DND-41 (cell line): Measurements from ENCODE around the gene MBNL2.

ENCODE experiments used
- ATAC-seq: fragments of 200-7000 bp; cut with Tn5 transposase; 3 replicates; pipeline ENCODE4 v1.9.1; 2021; ENCODE audit warnings: low read depth; ENCODE audit not compliant: insufficient read depth
- DNase-seq: peaks from one replicate; pipeline ENCODE4 v3.0.0-alpha.2; 2020
- H2AFZ ChIP-seq: 2 replicates; pipeline ENCODE4 v1.6.0; 2012; ENCODE audit warnings: low read depth, low read length
- H3K27ac ChIP-seq: 2 replicates; pipeline ENCODE4 v1.5.1; 2012; ENCODE audit warnings: low read length, inconsistent platforms
- H3K27me3 ChIP-seq: fragments of 200-600 bp; sonication (generic); 2 replicates; pipeline ENCODE4 v1.6.0; 2012; ENCODE audit warnings: low read length, mild to moderate bottlenecking, inconsistent platforms; ENCODE audit not compliant: insufficient read depth, poor library complexity
- H3K36me3 ChIP-seq: 2 replicates; pipeline ENCODE4 v1.5.1; 2012; ENCODE audit warnings: low read length, inconsistent platforms; ENCODE audit not compliant: insufficient read depth
- H3K4me1 ChIP-seq: 2 replicates; pipeline ENCODE4 v1.5.1; 2012; ENCODE audit warnings: mild to moderate bottlenecking, low read length; ENCODE audit not compliant: insufficient read depth
- H3K4me2 ChIP-seq: 2 replicates; pipeline ENCODE4 v1.6.0; 2012; ENCODE audit warnings: mild to moderate bottlenecking, moderate library complexity, low read length, inconsistent platforms; ENCODE audit not compliant: insufficient read depth
- H3K4me3 ChIP-seq, 2 experiments: fragments of 200-600 bp in 1 of 2; shearing (Covaris generic) in 1 of 2; 2 replicates each; pipeline ENCODE4 v1.5.1; 2012 to 2016; ENCODE audit warnings: inconsistent platforms in 2 of 2, low read length in 2 of 2, mild to moderate bottlenecking in 2 of 2, low read depth in 1 of 2, moderate library complexity in 1 of 2
- H3K79me2 ChIP-seq: 2 replicates; pipeline ENCODE4 v1.6.0; 2012; ENCODE audit warnings: low read length, inconsistent platforms; ENCODE audit not compliant: insufficient read depth
- H3K9ac ChIP-seq: 2 replicates; pipeline ENCODE4 v1.6.0; 2012; ENCODE audit warnings: low read depth, mild to moderate bottlenecking, inconsistent platforms, low read length, moderate library complexity
- H3K9me3 ChIP-seq: 2 replicates; pipeline ENCODE4 v1.5.1; 2012; ENCODE audit warnings: low read length, moderate library complexity, mild to moderate bottlenecking, inconsistent platforms; ENCODE audit not compliant: insufficient read depth, severe bottlenecking
- H4K20me1 ChIP-seq: 2 replicates; pipeline ENCODE4 v1.6.0; 2012; ENCODE audit warnings: low read length; ENCODE audit not compliant: insufficient read depth
- EZH2 ChIP-seq: IDR thresholded peaks from 3 replicates; pipeline ENCODE4 v1.6.1; 2012; ENCODE audit warnings: borderline replicate concordance, low read depth, mild to moderate bottlenecking, moderate library complexity, low read length, inconsistent platforms; ENCODE audit not compliant: severe bottlenecking
- TF ChIP-seq, protein P1 (sequence below): IDR thresholded peaks from 2 replicates; pipeline ENCODE4 v1.5.1; 2012; ENCODE audit warnings: borderline replicate concordance, low read length, moderate library complexity, mild to moderate bottlenecking; ENCODE audit not compliant: poor library complexity, severe bottlenecking; ENCODE audit errors: extremely low read depth

The MBNL2 gene

DNA sequence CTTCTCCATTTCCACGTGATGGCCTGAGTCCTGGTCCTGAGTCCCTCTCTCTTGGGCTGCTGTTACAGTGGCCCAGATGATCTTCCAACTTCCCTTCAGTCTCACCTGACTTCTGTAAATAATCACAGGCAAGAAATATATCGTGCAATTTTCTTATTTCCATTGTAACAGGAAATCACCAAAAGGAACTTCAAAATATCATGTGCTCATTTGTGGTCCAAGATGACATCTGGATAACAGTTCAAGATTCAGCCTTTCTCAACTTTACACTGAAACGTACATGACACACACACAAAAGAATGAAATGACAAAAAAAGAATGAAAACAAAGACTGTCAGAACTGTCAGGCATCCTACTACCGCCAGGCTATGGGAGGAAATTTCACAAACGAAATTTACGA, 189.9 kb downstream of the MBNL2 start:
- Histone ChIP-seq H3K27me3 (no peaks in the 10 kb centered on the region), H3K9ac (no peak overlapping the region), H4K20me1 (no peaks in the 10 kb centered on the region), H3K4me2 (no peak overlapping the region), H2AFZ (no peak overlapping the region), H3K27ac (no peak overlapping the region), H3K4me1 (no peaks in the 10 kb centered on the region), H3K4me3 (no peak overlapping the region), H3K9me3 (no peaks in the 10 kb centered on the region), H3K36me3 (no peaks in the 10 kb centered on the region), H3K79me2 (no peaks in the 10 kb centered on the region)
- TF ChIP-seq EZH2: no peak
- TF ChIP-seq, protein P1, sequence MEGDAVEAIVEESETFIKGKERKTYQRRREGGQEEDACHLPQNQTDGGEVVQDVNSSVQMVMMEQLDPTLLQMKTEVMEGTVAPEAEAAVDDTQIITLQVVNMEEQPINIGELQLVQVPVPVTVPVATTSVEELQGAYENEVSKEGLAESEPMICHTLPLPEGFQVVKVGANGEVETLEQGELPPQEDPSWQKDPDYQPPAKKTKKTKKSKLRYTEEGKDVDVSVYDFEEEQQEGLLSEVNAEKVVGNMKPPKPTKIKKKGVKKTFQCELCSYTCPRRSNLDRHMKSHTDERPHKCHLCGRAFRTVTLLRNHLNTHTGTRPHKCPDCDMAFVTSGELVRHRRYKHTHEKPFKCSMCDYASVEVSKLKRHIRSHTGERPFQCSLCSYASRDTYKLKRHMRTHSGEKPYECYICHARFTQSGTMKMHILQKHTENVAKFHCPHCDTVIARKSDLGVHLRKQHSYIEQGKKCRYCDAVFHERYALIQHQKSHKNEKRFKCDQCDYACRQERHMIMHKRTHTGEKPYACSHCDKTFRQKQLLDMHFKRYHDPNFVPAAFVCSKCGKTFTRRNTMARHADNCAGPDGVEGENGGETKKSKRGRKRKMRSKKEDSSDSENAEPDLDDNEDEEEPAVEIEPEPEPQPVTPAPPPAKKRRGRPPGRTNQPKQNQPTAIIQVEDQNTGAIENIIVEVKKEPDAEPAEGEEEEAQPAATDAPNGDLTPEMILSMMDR: no peak
- ATAC-seq (no peak), DNase-seq (no peak)

DNA sequence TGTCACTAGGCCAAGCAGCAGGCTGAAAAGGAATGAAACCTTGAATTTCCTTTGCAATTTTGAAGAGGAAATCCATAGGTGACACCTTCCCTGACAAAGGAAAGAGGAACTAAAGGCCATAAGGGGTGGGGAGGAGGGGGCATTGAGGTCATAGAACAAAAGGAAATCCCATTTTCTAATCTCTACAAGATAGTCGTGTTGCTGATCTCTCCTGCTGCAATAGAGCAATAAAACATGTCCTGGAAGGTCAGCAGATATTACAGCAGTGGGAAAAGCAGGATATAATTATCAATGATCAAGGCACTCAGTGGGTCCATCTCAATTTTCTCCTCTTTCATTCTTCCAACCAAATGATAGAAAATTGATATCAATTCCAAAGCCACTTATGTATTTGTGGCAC, 191.6 kb downstream of the MBNL2 start:
- H3K27ac ChIP-seq: no peak overlapping the region
- H3K27me3 ChIP-seq: no peaks in the 10 kb centered on the region
- TF ChIP-seq EZH2: no peak
- TF ChIP-seq, protein P1: no peak
- H4K20me1 ChIP-seq: no peaks in the 10 kb centered on the region
- DNase-seq (no peak), ATAC-seq (no peak)
- no peak overlapping the region for H3K9ac ChIP-seq
- H3K36me3 ChIP-seq: no peaks in the 10 kb centered on the region
- no peak overlapping the region for H3K4me2 ChIP-seq
- no peak overlapping the region for H2AFZ ChIP-seq
- no peaks in the 10 kb centered on the region for H3K9me3 ChIP-seq
- H3K4me1 ChIP-seq: no peaks in the 10 kb centered on the region
- H3K79me2 ChIP-seq: no peaks in the 10 kb centered on the region
- no peak overlapping the region for H3K4me3 ChIP-seq

DNA sequence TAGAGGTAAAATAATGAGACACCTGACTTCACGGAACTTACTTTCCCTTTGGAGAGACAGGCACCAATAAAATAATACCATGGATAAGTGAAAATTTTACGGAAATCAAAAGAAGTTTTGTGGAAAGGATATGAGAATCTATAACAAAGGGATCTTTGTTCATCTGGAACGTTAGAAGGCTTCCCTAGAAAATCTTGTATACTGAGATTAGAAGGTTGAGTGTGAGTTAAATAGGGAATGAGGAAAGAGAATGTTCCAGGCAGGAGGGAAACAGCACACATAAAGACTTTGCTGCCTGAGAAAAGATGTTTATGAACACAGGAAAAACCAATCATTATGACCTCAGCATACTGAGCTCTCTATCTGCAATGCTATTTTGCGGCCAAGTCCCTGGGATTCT, 192.3 kb downstream of the MBNL2 start:
- H3K27ac ChIP-seq: no peak overlapping the region
- TF ChIP-seq, protein P1: no peak
- TF ChIP-seq EZH2: no peak

DNA sequence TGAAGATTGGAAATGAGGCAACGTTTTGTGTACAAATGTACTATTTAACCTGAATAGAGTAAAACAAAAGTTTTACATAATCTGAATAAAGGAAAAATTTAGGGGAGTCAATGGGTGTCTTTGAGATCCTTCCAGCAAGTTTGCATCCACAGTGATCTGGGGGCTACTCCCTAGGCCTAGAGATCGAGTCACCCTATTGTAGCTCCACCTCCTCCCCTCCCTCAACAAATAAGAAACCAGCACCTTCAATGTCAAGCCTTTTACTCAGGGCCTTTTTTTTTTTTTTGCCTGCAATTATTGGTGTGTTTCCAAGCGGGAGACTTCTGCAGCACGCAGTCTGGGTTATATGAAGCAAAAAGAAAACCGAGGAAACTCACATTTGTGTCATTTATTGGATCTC, 195.6 kb downstream of the MBNL2 start:
- H3K36me3 ChIP-seq: no peaks in the 10 kb centered on the region
- no peaks in the 10 kb centered on the region for H4K20me1 ChIP-seq
- H3K27me3 ChIP-seq: no peaks in the 10 kb centered on the region
- no peaks in the 10 kb centered on the region for H3K79me2 ChIP-seq
- no peak overlapping the region for H3K27ac ChIP-seq
- no peak for TF ChIP-seq EZH2
- TF ChIP-seq, protein P1: no peak
- no peak overlapping the region for H3K9ac ChIP-seq
- DNase-seq (no peak), ATAC-seq (no peak)
- H2AFZ ChIP-seq: no peak overlapping the region
- H3K4me2 ChIP-seq: no peak overlapping the region
- no peak overlapping the region for H3K4me3 ChIP-seq
- H3K4me1 ChIP-seq: no peaks in the 10 kb centered on the region
- H3K9me3 ChIP-seq: no peaks in the 10 kb centered on the region

More for the DNA sequence above, 192.3 kb downstream of the MBNL2 start:
- no peaks in the 10 kb centered on the region for H3K36me3 ChIP-seq
- ATAC-seq (no peak), DNase-seq (no peak)
- no peaks in the 10 kb centered on the region for H3K4me1 ChIP-seq
- H4K20me1 ChIP-seq: no peaks in the 10 kb centered on the region
- no peaks in the 10 kb centered on the region for H3K79me2 ChIP-seq
- no peak overlapping the region for H3K4me2 ChIP-seq
- H3K27me3 ChIP-seq: no peaks in the 10 kb centered on the region
- no peak overlapping the region for H3K4me3 ChIP-seq
- no peaks in the 10 kb centered on the region for H3K9me3 ChIP-seq
- H2AFZ ChIP-seq: no peak overlapping the region
- H3K9ac ChIP-seq: no peak overlapping the region
